ENCODE results near the gene PTPRD. TPM values are rescaled to one million over a fixed set of nuclear protein-coding genes. Genes with fewer than 3 reads are reported as not detected.
"Not testable (repeated sequence)": the region's sequence is repeated elsewhere in the genome, so short reads cannot be mapped to it uniquely, and the experiment has no call there.

The PTPRD gene
- total RNA-seq, 1 donor from 2014 or later = 15.6 TPM

GRCh38 chr9:8943392-8943791, 1669.4 kb downstream of the PTPRD start:
- peaks cover 12% of the 10 kb centered on the region for H3K9me3 ChIP-seq (replicated peaks)
- intact Hi-C loops (cut with micrococcal nuclease) = no loop called here
- TF ChIP-seq CTCF (IDR thresholded peaks at IDR 0.05; ENCODE audit: borderline replicate concordance) = no peak
- H3K4me3 ChIP-seq = no peak overlapping the region
- no peaks in the 10 kb centered on the region for H3K36me3 ChIP-seq
- no peaks in the 10 kb centered on the region for H3K4me1 ChIP-seq
- H3K27ac ChIP-seq (replicated peaks) = no peak overlapping the region
- DNase-seq = no peak
- H3K27me3 ChIP-seq (ENCODE audit: low read depth) = no peaks in the 10 kb centered on the region

GRCh38 chr9:8940650-8941049, 1672.2 kb downstream of the PTPRD start:
- intact Hi-C loops (cut with micrococcal nuclease) = no loop called here
- Histone ChIP-seq H3K36me3 (no peaks in the 10 kb centered on the region), H3K27me3 (ENCODE audit: low read depth) (no peaks in the 10 kb centered on the region), H3K9me3 (replicated peaks) (peaks cover 12% of the 10 kb centered on the region), H3K27ac (replicated peaks) (no peak overlapping the region), H3K4me3 (no peak overlapping the region), H3K4me1 (no peaks in the 10 kb centered on the region)
- TF ChIP-seq CTCF (IDR thresholded peaks at IDR 0.05; ENCODE audit: borderline replicate concordance) = no peak
- no peak for DNase-seq

- Histone ChIP-seq H3K4me1 (no peaks in the 10 kb centered on the region), H3K27me3 (ENCODE audit: low read depth) (no peaks in the 10 kb centered on the region), H3K9me3 (replicated peaks) (no peaks in the 10 kb centered on the region), H3K27ac (replicated peaks) (no peak overlapping the region), H3K36me3 (no peaks in the 10 kb centered on the region), H3K4me3 (no peak overlapping the region)
- no peak for TF ChIP-seq CTCF (IDR thresholded peaks at IDR 0.05; ENCODE audit: borderline replicate concordance)
- no peak for DNase-seq
- intact Hi-C loops (cut with micrococcal nuclease) = no loop called here
Observed at GRCh38 chr9:8926461-8926860, 1686.3 kb downstream of the PTPRD start.

GRCh38 chr9:8924562-8924961, 1688.2 kb downstream of the PTPRD start:
- TF ChIP-seq CTCF (IDR thresholded peaks at IDR 0.05; ENCODE audit: borderline replicate concordance) = no peak
- Histone ChIP-seq H3K4me3 (no peak overlapping the region), H3K9me3 (replicated peaks) (no peaks in the 10 kb centered on the region), H3K27me3 (ENCODE audit: low read depth) (no peaks in the 10 kb centered on the region), H3K36me3 (no peaks in the 10 kb centered on the region), H3K27ac (replicated peaks) (no peak overlapping the region), H3K4me1 (no peaks in the 10 kb centered on the region)
- DNase-seq = no peak
- intact Hi-C loops (cut with micrococcal nuclease) = no loop called here

GRCh38 chr9:8920478-8921183, 1692.2 kb downstream of the PTPRD start:
- H3K9me3 ChIP-seq (replicated peaks); H3K36me3 ChIP-seq; DNase-seq; H3K4me1 ChIP-seq; H3K4me3 ChIP-seq; intact Hi-C loops (cut with micrococcal nuclease); H3K27me3 ChIP-seq (ENCODE audit: low read depth); H3K27ac ChIP-seq (replicated peaks): not testable (repeated sequence)

- Histone ChIP-seq H3K4me1 (no peaks in the 10 kb centered on the region), H3K27ac (replicated peaks) (no peak overlapping the region), H3K27me3 (ENCODE audit: low read depth) (no peaks in the 10 kb centered on the region), H3K4me3 (no peak overlapping the region), H3K36me3 (no peaks in the 10 kb centered on the region), H3K9me3 (replicated peaks) (no peaks in the 10 kb centered on the region)
- no peak for DNase-seq
- intact Hi-C loops (cut with micrococcal nuclease) = no loop called here
- no peak for TF ChIP-seq CTCF (IDR thresholded peaks at IDR 0.05; ENCODE audit: borderline replicate concordance)
Observed at GRCh38 chr9:8917956-8918739, 1694.7 kb downstream of the PTPRD start.
